Activated CD4-positive, alpha-beta T cell treated with anti-CD3 and anti-CD28 coated beads for 1 hour (primary cell): ENCODE measurements around the gene GBP1.

ENCODE experiments used
- DNase-seq: peaks from one replicate; pipeline ENCODE4 v3.0.0-alpha.2; 2020

GBP1 gene

DNA sequence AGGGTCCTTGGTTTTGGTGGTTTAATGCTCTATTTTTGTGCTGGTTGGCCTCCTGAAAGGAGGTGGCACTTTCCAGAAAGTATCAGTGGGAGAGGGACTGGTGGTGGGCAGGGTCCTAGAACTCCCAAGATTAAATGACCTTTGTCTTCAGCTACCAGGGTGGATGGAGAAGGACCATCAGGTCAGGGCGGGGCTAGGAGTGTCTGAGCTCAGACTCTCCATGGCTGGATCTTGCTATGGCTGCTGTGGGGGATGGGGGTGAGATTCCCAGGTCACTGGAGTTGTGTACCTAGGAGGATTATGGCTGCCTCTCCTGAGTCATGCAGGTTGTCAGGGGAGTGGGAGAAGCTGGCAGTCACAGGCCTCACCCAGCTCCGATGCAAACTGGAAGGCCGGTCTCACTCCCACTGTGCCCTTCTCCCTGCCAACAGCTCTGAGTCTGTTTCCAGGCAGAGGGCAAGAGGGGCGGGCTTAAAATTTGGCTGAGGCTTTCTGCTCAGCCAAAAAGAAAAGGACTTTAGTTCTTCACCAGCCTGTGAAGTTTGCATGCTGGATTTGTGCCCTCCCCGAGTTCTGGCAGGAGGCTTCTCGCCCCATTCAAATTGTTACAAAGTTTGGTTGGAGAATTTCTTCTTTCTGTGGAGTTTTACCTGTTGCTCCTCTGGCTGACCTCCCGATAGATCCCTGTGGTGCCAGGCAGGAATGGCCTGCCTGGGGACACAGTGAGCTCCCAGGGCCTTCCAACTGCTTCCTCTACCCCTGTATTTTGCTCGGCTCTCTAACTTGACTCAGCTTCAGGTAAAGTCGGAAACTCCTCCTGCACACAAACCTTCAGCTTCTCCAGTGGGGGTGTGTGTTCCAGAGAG is 59.5 kb downstream of the GBP1 start:
- DNase-seq = no peak
